Vagina (tissue), 2 donors: ENCODE data around the gene JRKL. TPM values are rescaled to one million over a fixed set of nuclear protein-coding genes. Genes with fewer than 3 reads are reported as not detected.
A peak's percentile ranks its signal among the peaks of the same experiment; 100 is the strongest.

Experiments
- DNase-seq, 2 donors: peaks; one replicate each; pipeline ENCODE4 v3.0.0-alpha.2; 2017; ENCODE audit errors: extremely low spot score in 2 of 2
- H3K27ac ChIP-seq: fragments of 200-600 bp; sonication (generic); one replicate; pipeline ENCODE4 v1.5.1; 2019
- H3K27me3 ChIP-seq: fragments of 200-600 bp; sonication (generic); one replicate; pipeline ENCODE4 v1.5.1; 2019
- H3K36me3 ChIP-seq, 2 donors: fragments of 200-600 bp; sonication (generic); one replicate each; pipeline ENCODE4 v1.5.1; 2017 to 2019
- H3K4me1 ChIP-seq: fragments of 200-600 bp; sonication (generic); one replicate; pipeline ENCODE4 v1.5.1; 2019
- H3K4me3 ChIP-seq, 2 donors: fragments of 200-600 bp; sonication (generic); 1 replicate in 1 of 2; 2 replicates in 1 of 2; pipeline ENCODE4 v1.5.1; 2016 to 2019
- H3K9me3 ChIP-seq: fragments of 200-600 bp; sonication (generic); one replicate; pipeline ENCODE4 v1.5.1; 2019
- CTCF ChIP-seq, 3 experiments: fragments of 450-650 bp in 2 of 3; fragments of 200-600 bp in 1 of 3; sonication (generic) in 1 of 3; IDR thresholded peaks; one replicate each; pipeline ENCODE4 v1.5.1; 2017 to 2019; ENCODE audit warnings: antibody characterized with exemption in 3 of 3, mild to moderate bottlenecking in 2 of 3, moderate library complexity in 2 of 3
- POLR2A ChIP-seq, 2 donors: fragments of 450-650 bp; IDR thresholded peaks; one replicate each; pipeline ENCODE4 v1.6.1; 2017; ENCODE audit warnings: antibody characterized with exemption in 2 of 2, mild to moderate bottlenecking in 2 of 2, moderate library complexity in 2 of 2
- POLR2AphosphoS5 ChIP-seq, 2 donors: sonication (generic); formaldehyde crosslinking; IDR thresholded peaks; one replicate each; pipeline ENCODE4 v1.9.0; 2017; ENCODE audit warnings: antibody characterized with exemption in 2 of 2, mild to moderate bottlenecking in 2 of 2, low read depth in 1 of 2; ENCODE audit not compliant: insufficient read depth in 1 of 2
- intact Hi-C: fragments of 100-400 bp; cut with DNase I; formaldehyde crosslinking; loops from one replicate; pipeline ENCODE4 v1.15.1; 2023
- total RNA-seq: library from RNA; depleted of rRNA; stranded (reverse); fragments of >200 nt; gene quantifications from one replicate; pipeline ENCODE4 v1.2.3, GENCODE V29; 2016

JRKL gene
- total RNA-seq, 1 donor from 2014 or later, result 5.4 TPM

GRCh38 chr11:96342961-96343711 is 46.7 kb upstream of the JRKL start, which contains the start of gene MAML2:
Gene MAML2 (minus strand): TSS chr11:96343195. CDS start chr11:96341895, 1,300 bp downstream.
- Histone ChIP-seq H3K9me3 (no peaks in the 10 kb centered on the region), H3K27me3 (no peaks in the 10 kb centered on the region), H3K36me3 (no peaks in the 10 kb centered on the region), H3K4me1 (peaks cover 37% of the 10 kb centered on the region), H3K4me3 (peak within 1 kb of the TSS; percentile 68 to 73), H3K27ac (peak within 1 kb of the TSS; percentile 84)
- intact Hi-C loops, result loop anchor here (5.0 to 10.0 kb wide), 2 partner anchors 286 to 488 kb away; no protein-coding TSS in a partner anchor
- TF ChIP-seq POLR2AphosphoS5 (IDR thresholded peaks at IDR 0.05; ENCODE audit: insufficient read depth in 1 of 2, low read depth in 1 of 2), result peak; percentile 20 to 56
- peak in 1 of 2 donors; percentile 16 for TF ChIP-seq POLR2A (IDR thresholded peaks at IDR 0.05)
- peak; percentile 78 to 92 (median 89) for TF ChIP-seq CTCF (IDR thresholded peaks at IDR 0.05)
- peak in 1 of 2 donors; percentile 96 for DNase-seq

- H3K9me3 ChIP-seq, result no peaks in the 10 kb centered on the region
- TF ChIP-seq POLR2A (IDR thresholded peaks at IDR 0.05) (no peak), CTCF (IDR thresholded peaks at IDR 0.05) (no peak), POLR2AphosphoS5 (IDR thresholded peaks at IDR 0.05; ENCODE audit: insufficient read depth in 1 of 2, low read depth in 1 of 2) (no peak)
- no peaks in the 10 kb centered on the region for H3K27me3 ChIP-seq
- no peak overlapping the region for H3K4me3 ChIP-seq
- DNase-seq, result no peak
- intact Hi-C loops, result no loop called here
- H3K27ac ChIP-seq, result no peak overlapping the region
- H3K4me1 ChIP-seq, result no peaks in the 10 kb centered on the region
- peaks cover 0 to 28% of the 10 kb centered on the region in 2 donors for H3K36me3 ChIP-seq
These were observed 33.0 kb upstream of the JRKL start for GRCh38 chr11:96356848-96357247.

GRCh38 chr11:96357794-96358193 is 32.0 kb upstream of the JRKL start:
- Histone ChIP-seq H3K9me3 (no peaks in the 10 kb centered on the region), H3K27me3 (no peaks in the 10 kb centered on the region), H3K27ac (no peak overlapping the region), H3K4me1 (no peaks in the 10 kb centered on the region), H3K4me3 (no peak overlapping the region), H3K36me3 (peaks cover 0 to 21% of the 10 kb centered on the region in 2 donors)
- intact Hi-C loops, result no loop called here
- TF ChIP-seq POLR2A (IDR thresholded peaks at IDR 0.05) (no peak), CTCF (IDR thresholded peaks at IDR 0.05) (no peak), POLR2AphosphoS5 (IDR thresholded peaks at IDR 0.05; ENCODE audit: insufficient read depth in 1 of 2, low read depth in 1 of 2) (no peak)
- DNase-seq, result no peak

- H3K4me3 ChIP-seq, result no peak overlapping the region
- peaks cover 0 to 21% of the 10 kb centered on the region in 2 donors for H3K36me3 ChIP-seq
- TF ChIP-seq POLR2AphosphoS5 (IDR thresholded peaks at IDR 0.05; ENCODE audit: insufficient read depth in 1 of 2, low read depth in 1 of 2) (no peak), CTCF (IDR thresholded peaks at IDR 0.05) (no peak), POLR2A (IDR thresholded peaks at IDR 0.05) (no peak)
- no peaks in the 10 kb centered on the region for H3K27me3 ChIP-seq
- no peak overlapping the region for H3K27ac ChIP-seq
- intact Hi-C loops, result no loop called here
- H3K4me1 ChIP-seq, result no peaks in the 10 kb centered on the region
- no peaks in the 10 kb centered on the region for H3K9me3 ChIP-seq
- DNase-seq, result no peak
These were observed 31.5 kb upstream of the JRKL start for GRCh38 chr11:96358321-96358720.

GRCh38 chr11:96361778-96362177 is 28.0 kb upstream of the JRKL start:
- no peak for TF ChIP-seq POLR2A (IDR thresholded peaks at IDR 0.05)
- TF ChIP-seq CTCF (IDR thresholded peaks at IDR 0.05), result no peak
- no peak for TF ChIP-seq POLR2AphosphoS5 (IDR thresholded peaks at IDR 0.05; ENCODE audit: insufficient read depth in 1 of 2, low read depth in 1 of 2)
- Histone ChIP-seq H3K4me1 (no peaks in the 10 kb centered on the region), H3K36me3 (peaks cover 0 to 13% of the 10 kb centered on the region in 2 donors), H3K9me3 (no peaks in the 10 kb centered on the region), H3K27me3 (no peaks in the 10 kb centered on the region), H3K4me3 (no peak overlapping the region), H3K27ac (no peak overlapping the region)
- no peak for DNase-seq
- intact Hi-C loops, result no loop called here
